GM19025 (cell line): ENCODE measurements around the gene KLK1.
"Not testable (repeated sequence)": the region's sequence is repeated elsewhere in the genome, so short reads cannot be mapped to it uniquely, and the experiment has no call there.

ENCODE experiments used
- ATAC-seq: cut with Tn5 transposase; IDR thresholded peaks from one replicate; pipeline ENCODE4 v1.9.1; 2021; ENCODE audit warnings: mild to moderate bottlenecking, low read depth, moderate library complexity; ENCODE audit not compliant: unreplicated experiment

The KLK1 gene

DNA sequence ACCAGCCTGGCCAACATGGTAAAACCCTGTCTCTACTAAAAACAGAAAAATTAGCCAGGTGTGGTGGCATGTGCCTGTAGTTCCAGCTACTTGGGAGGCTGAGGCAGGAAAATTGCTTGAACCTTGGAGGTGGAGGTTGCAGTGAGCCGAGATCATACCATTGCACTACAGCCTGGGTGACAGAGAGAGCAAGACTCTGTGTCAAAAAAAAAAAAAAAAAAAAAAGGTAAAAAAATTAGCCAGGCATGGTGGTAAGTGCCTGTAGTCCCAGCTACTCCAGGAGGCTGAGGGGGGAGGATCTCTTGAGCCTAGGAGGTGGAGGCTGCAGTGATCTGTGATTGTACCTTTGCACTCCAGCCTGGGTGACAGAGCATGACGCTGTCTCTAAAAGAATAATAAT lies 53.4 kb downstream of the KLK1 start, which contains the start of gene GPR32:
TSS of gene GPR32 (plus strand) at position 301 of the 400 bp plus-strand sequence. CDS start 137 bp downstream, outside the sequence.
- not testable (repeated sequence) for ATAC-seq
